Measurements from ENCODE around the gene TRA2B.

The TRA2B gene

DNA sequence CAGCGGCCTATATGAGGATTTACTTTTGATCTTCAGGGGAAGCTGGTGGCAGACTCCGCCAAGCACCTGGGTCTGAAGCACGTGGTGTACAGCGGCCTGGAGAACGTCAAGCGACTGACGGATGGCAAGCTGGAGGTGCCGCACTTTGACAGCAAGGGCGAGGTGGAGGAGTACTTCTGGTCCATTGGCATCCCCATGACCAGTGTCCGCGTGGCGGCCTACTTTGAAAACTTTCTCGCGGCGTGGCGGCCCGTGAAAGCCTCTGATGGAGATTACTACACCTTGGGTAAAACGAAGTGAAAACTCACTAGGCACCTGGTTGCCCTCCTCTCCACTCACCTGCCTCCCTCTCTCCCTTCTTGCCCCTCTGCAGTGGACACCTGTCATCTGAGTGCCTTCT, 33.8 kb upstream of the TRA2B start:
- Histone ChIP-seq H3K27ac (ENCODE audit: low read depth, low read length) (no peak overlapping the region), H3K9ac (ENCODE audit: low read depth, low read length) (no peak overlapping the region), H3K36me3 (ENCODE audit: insufficient read depth, low read length) (no peaks in the 10 kb centered on the region), H3K4me3 (ENCODE audit: low read length) (no peak overlapping the region), H3K27me3 (ENCODE audit: insufficient read depth, low read length) (no peaks in the 10 kb centered on the region), H3K4me1 (ENCODE audit: insufficient read depth, low read length) (no peaks in the 10 kb centered on the region), H3K9me3 (ENCODE audit: insufficient read depth, low read depth, low read length) (no peaks in the 10 kb centered on the region)
- 93% methylated on average over 18 of the region's 18 CpGs for WGBS

DNA sequence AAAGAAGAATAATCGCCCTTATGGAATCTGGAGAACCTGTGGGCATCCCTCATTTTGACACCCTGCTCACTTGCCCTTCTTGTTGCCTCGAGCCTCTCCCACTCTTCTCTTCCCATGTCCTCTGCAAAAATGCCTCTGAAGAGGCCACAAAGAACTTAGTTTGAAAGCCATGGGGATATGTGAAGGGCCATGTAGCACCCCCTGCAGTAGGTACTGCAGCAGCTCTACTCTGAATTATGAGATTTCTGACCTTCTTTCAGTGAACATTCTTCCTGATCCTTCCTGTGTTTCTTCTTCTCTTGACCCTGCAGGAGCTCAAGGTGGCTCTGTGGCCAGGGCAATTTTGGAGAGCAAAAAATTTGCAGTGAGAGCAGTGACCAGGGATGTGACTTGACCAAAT, 30.4 kb upstream of the TRA2B start:
- Histone ChIP-seq H3K9ac (ENCODE audit: low read depth, low read length) (no peak overlapping the region), H3K27me3 (ENCODE audit: insufficient read depth, low read length) (no peaks in the 10 kb centered on the region), H3K9me3 (ENCODE audit: insufficient read depth, low read depth, low read length) (no peaks in the 10 kb centered on the region), H3K4me1 (ENCODE audit: insufficient read depth, low read length) (no peaks in the 10 kb centered on the region), H3K27ac (ENCODE audit: low read depth, low read length) (no peak overlapping the region), H3K4me3 (ENCODE audit: low read length) (no peak overlapping the region), H3K36me3 (ENCODE audit: insufficient read depth, low read length) (no peaks in the 10 kb centered on the region)
- WGBS, result 91% methylated on average over 2 of the region's 2 CpGs

DNA sequence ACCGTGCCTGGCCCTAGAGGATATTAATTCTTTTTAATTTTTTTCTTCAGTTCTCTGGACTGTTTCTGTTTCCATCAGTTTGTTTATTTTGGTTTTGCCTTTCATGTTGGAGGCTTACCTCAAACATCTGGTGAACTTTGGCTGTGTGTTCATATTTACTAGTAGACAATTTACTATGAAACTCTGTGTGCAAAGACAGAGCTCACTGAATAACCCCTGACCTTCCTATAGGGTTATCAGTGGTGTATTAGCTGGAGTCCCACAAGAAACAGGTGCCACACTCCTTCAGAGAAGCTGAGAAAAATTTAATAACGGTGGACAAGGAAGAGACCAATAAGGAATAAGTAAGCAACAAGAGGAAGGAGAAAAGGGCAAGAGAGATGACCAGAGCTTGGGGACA, 28.8 kb upstream of the TRA2B start:
- H3K9me3 ChIP-seq (ENCODE audit: insufficient read depth, low read depth, low read length), result no peaks in the 10 kb centered on the region
- H3K27ac ChIP-seq (ENCODE audit: low read depth, low read length), result no peak overlapping the region
- H3K27me3 ChIP-seq (ENCODE audit: insufficient read depth, low read length), result no peaks in the 10 kb centered on the region
- H3K4me3 ChIP-seq (ENCODE audit: low read length), result no peak overlapping the region
- H3K36me3 ChIP-seq (ENCODE audit: insufficient read depth, low read length), result no peaks in the 10 kb centered on the region
- 92% methylated on average over 1 of the region's 2 CpGs for WGBS
- no peak overlapping the region for H3K9ac ChIP-seq (ENCODE audit: low read depth, low read length)
- no peaks in the 10 kb centered on the region for H3K4me1 ChIP-seq (ENCODE audit: insufficient read depth, low read length)

- H3K4me1 ChIP-seq (ENCODE audit: insufficient read depth, low read length), result no peaks in the 10 kb centered on the region
- WGBS, result 91% methylated on average over 2 of the region's 2 CpGs
- H3K36me3 ChIP-seq (ENCODE audit: insufficient read depth, low read length), result no peaks in the 10 kb centered on the region
- no peak overlapping the region for H3K9ac ChIP-seq (ENCODE audit: low read depth, low read length)
- H3K27ac ChIP-seq (ENCODE audit: low read depth, low read length), result no peak overlapping the region
- no peaks in the 10 kb centered on the region for H3K27me3 ChIP-seq (ENCODE audit: insufficient read depth, low read length)
- H3K4me3 ChIP-seq (ENCODE audit: low read length), result no peak overlapping the region
- no peaks in the 10 kb centered on the region for H3K9me3 ChIP-seq (ENCODE audit: insufficient read depth, low read depth, low read length)
These were observed 27.7 kb upstream of the TRA2B start for GRCh38 chr3:185965496-185965895.

- Histone ChIP-seq H3K9me3 (ENCODE audit: insufficient read depth, low read depth, low read length) (no peaks in the 10 kb centered on the region), H3K27ac (ENCODE audit: low read depth, low read length) (no peak overlapping the region), H3K4me1 (ENCODE audit: insufficient read depth, low read length) (peaks cover 8% of the 10 kb centered on the region), H3K4me3 (ENCODE audit: low read length) (no peak overlapping the region), H3K9ac (ENCODE audit: low read depth, low read length) (no peak overlapping the region), H3K36me3 (ENCODE audit: insufficient read depth, low read length) (no peaks in the 10 kb centered on the region), H3K27me3 (ENCODE audit: insufficient read depth, low read length) (no peaks in the 10 kb centered on the region)
- 93% methylated on average over 4 of the region's 4 CpGs for WGBS
These were observed 23.9 kb upstream of the TRA2B start for GRCh38 chr3:185961675-185962232.

- H3K9me3 ChIP-seq (ENCODE audit: insufficient read depth, low read depth, low read length), result no peaks in the 10 kb centered on the region
- no peak overlapping the region for H3K9ac ChIP-seq (ENCODE audit: low read depth, low read length)
- H3K27ac ChIP-seq (ENCODE audit: low read depth, low read length), result no peak overlapping the region
- H3K36me3 ChIP-seq (ENCODE audit: insufficient read depth, low read length), result no peaks in the 10 kb centered on the region
- H3K4me3 ChIP-seq (ENCODE audit: low read length), result no peak overlapping the region
- no peaks in the 10 kb centered on the region for H3K27me3 ChIP-seq (ENCODE audit: insufficient read depth, low read length)
- H3K4me1 ChIP-seq (ENCODE audit: insufficient read depth, low read length), result peaks cover 8% of the 10 kb centered on the region
- WGBS, result 82% methylated on average over 4 of the region's 4 CpGs
These were observed 22.9 kb upstream of the TRA2B start for GRCh38 chr3:185960522-185961288.

DNA sequence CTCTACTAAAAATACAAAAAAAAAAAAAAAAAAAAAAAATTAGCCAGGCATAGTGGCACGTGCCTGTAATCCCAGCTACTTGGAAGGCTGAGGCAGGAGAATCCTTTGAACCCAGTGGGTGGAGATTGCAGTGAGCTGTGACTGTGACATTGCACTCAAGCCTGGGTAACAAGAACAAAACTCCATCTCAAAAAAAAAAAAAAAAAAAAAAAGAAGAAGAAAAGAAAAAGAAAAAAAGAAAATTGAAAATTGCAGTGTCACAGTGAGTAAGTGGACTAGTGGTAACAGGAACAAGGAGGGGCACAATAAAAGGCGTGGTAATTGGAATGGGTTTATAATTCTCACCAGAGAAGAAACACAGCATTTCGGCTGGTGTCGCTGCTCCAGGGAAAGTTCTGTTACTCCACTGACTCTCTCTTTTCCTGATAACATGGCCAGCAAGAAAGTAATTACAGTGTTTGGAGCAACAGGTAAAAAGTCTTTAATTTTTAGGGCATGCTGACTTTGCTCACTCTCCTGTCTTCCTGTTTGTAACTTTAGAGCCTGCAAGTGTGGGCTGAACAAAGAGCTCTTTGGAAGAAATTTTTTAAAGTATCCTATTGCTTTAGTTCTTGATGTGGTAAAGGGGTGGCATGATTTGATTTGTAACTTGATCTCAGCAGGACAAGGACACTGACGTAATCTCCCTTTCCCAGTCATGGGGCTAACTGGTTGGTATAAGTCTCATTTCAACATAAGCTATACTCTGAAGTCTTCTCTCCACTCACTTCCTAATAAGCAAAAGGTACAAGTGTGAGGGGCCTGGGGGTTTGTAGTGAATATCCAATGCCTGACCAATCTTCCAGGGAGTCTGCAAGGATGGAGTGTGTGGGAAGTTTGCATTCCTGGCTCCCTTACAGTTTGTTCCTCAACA, 22.1 kb upstream of the TRA2B start:
- no peaks in the 10 kb centered on the region for H3K36me3 ChIP-seq (ENCODE audit: insufficient read depth, low read length)
- peaks cover 8% of the 10 kb centered on the region for H3K4me1 ChIP-seq (ENCODE audit: insufficient read depth, low read length)
- no peaks in the 10 kb centered on the region for H3K9me3 ChIP-seq (ENCODE audit: insufficient read depth, low read depth, low read length)
- no peak overlapping the region for H3K4me3 ChIP-seq (ENCODE audit: low read length)
- H3K27me3 ChIP-seq (ENCODE audit: insufficient read depth, low read length), result no peaks in the 10 kb centered on the region
- WGBS, result 73% methylated on average over 5 of the region's 5 CpGs
- no peak overlapping the region for H3K27ac ChIP-seq (ENCODE audit: low read depth, low read length)
- no peak overlapping the region for H3K9ac ChIP-seq (ENCODE audit: low read depth, low read length)

- WGBS, result 92% methylated on average over 2 of the region's 2 CpGs
- no peak overlapping the region for H3K9ac ChIP-seq (ENCODE audit: low read depth, low read length)
- H3K27ac ChIP-seq (ENCODE audit: low read depth, low read length), result no peak overlapping the region
- no peaks in the 10 kb centered on the region for H3K9me3 ChIP-seq (ENCODE audit: insufficient read depth, low read depth, low read length)
- H3K27me3 ChIP-seq (ENCODE audit: insufficient read depth, low read length), result no peaks in the 10 kb centered on the region
- H3K36me3 ChIP-seq (ENCODE audit: insufficient read depth, low read length), result no peaks in the 10 kb centered on the region
- peaks cover 8% of the 10 kb centered on the region for H3K4me1 ChIP-seq (ENCODE audit: insufficient read depth, low read length)
- no peak overlapping the region for H3K4me3 ChIP-seq (ENCODE audit: low read length)
These were observed 20.8 kb upstream of the TRA2B start for GRCh38 chr3:185958626-185959025.

DNA sequence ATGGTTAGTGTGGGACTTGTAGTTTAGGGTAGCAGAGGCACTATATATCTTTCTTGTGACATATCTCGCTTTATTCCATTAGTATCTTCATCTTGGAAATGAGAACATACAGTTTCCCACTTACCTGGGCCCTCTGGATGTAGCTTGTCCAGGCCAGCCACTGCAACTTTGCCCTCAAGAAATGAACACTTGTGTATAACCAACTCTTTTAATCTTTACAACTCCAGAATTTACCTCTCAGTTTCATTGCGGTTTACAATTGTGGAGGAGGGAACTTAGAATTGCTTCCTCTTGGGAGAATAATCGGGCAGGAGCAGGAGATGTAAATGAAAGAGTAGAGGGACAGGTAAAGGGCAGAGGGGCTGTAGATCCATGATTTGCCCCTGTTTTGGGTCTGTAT, 18.4 kb upstream of the TRA2B start:
- H3K27ac ChIP-seq (ENCODE audit: low read depth, low read length), result no peak overlapping the region
- H3K36me3 ChIP-seq (ENCODE audit: insufficient read depth, low read length), result no peaks in the 10 kb centered on the region
- H3K4me3 ChIP-seq (ENCODE audit: low read length), result no peak overlapping the region
- H3K4me1 ChIP-seq (ENCODE audit: insufficient read depth, low read length), result peaks cover 8% of the 10 kb centered on the region
- H3K9me3 ChIP-seq (ENCODE audit: insufficient read depth, low read depth, low read length), result 0 out of 2 replicates have a peak, but pooled peaks cover 3% of the 10 kb centered on the region
- H3K9ac ChIP-seq (ENCODE audit: low read depth, low read length), result no peak overlapping the region
- H3K27me3 ChIP-seq (ENCODE audit: insufficient read depth, low read length), result no peaks in the 10 kb centered on the region
- WGBS, result 88% methylated on average over 3 of the region's 3 CpGs

DNA sequence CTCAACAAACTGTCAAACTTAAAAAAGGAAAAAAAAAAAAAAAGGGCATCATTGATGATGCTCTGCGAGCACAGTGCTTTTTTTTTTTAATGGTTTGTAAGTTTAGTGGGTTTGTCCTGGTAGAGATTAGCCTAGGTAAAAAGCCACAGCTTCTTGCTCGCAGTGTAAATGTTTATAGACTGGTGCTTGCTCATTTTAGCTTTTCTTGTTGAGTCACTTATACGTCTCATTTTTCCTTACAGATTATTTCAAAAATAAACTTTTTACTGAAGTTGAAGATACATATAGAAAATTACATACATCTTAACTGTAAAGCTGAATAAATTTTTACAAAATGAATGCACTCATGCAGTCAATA, 16.5 kb upstream of the TRA2B start:
- H3K9me3 ChIP-seq (ENCODE audit: insufficient read depth, low read depth, low read length), result 0 out of 2 replicates have a peak, but pooled peaks cover 3% of the 10 kb centered on the region
- no peaks in the 10 kb centered on the region for H3K27me3 ChIP-seq (ENCODE audit: insufficient read depth, low read length)
- WGBS, result 87% methylated on average over 2 of the region's 3 CpGs
- H3K4me1 ChIP-seq (ENCODE audit: insufficient read depth, low read length), result peaks cover 3% of the 10 kb centered on the region; the same call in 1 of the 2 replicates
- H3K9ac ChIP-seq (ENCODE audit: low read depth, low read length), result no peak overlapping the region
- H3K36me3 ChIP-seq (ENCODE audit: insufficient read depth, low read length), result no peaks in the 10 kb centered on the region
- no peak overlapping the region for H3K4me3 ChIP-seq (ENCODE audit: low read length)
- no peak overlapping the region for H3K27ac ChIP-seq (ENCODE audit: low read depth, low read length)

GRCh38 chr3:185950728-185951127, 12.9 kb upstream of the TRA2B start:
- WGBS, result 89% methylated on average over 3 of the region's 3 CpGs
- H3K4me3 ChIP-seq (ENCODE audit: low read length), result no peak overlapping the region

More at GRCh38 chr3:185950728-185951127, 12.9 kb upstream of the TRA2B start:
- H3K9ac ChIP-seq (ENCODE audit: low read depth, low read length), result no peak overlapping the region
- no peaks in the 10 kb centered on the region for H3K27me3 ChIP-seq (ENCODE audit: insufficient read depth, low read length)
- H3K36me3 ChIP-seq (ENCODE audit: insufficient read depth, low read length), result no peaks in the 10 kb centered on the region
- peaks cover 3% of the 10 kb centered on the region; the same call in 1 of the 2 replicates for H3K4me1 ChIP-seq (ENCODE audit: insufficient read depth, low read length)
- H3K9me3 ChIP-seq (ENCODE audit: insufficient read depth, low read depth, low read length), result 0 out of 2 replicates have a peak, but pooled peaks cover 3% of the 10 kb centered on the region
- H3K27ac ChIP-seq (ENCODE audit: low read depth, low read length), result no peak overlapping the region
